HEK293 (cell line): ENCODE measurements around the gene IQCH.

Source experiments
- CTCF ChIA-PET: fragments of 350-600 bp; formaldehyde crosslinking; extraction: SDS; loops from one replicate; lab custom pipeline; 2021; ENCODE audit warnings: antibody characterized with exemption; lab: Yijun Ruan, JAX
- POLR2A ChIA-PET: fragments of 300-600 bp; formaldehyde crosslinking; extraction: SDS; loops from one replicate; lab custom pipeline; 2020; ENCODE audit warnings: antibody characterized with exemption, inconsistent platforms; lab: Yijun Ruan, JAX
- H3K27ac ChIP-seq: fragments of 200-500 bp; sonication (Bioruptor generic); 2 replicates; pipeline ENCODE4 v1.5.1; 2014; ENCODE audit warnings: low read depth, low read length, control low read depth, inconsistent platforms; ENCODE audit errors: extremely low read depth
- H3K36me3 ChIP-seq, 2 experiments: fragments of 200-500 bp in 1 of 2; sonication (Bioruptor generic) in 1 of 2; 1 replicate in 1 of 2; 2 replicates in 1 of 2; pipeline ENCODE4 v1.5.1; 2014 to 2017; ENCODE audit warnings: inconsistent platforms in 2 of 2, low read length in 2 of 2; ENCODE audit not compliant: control insufficient read depth in 2 of 2, insufficient read depth in 1 of 2
- H3K4me1 ChIP-seq: fragments of 200-500 bp; sonication (Bioruptor generic); 2 replicates; pipeline ENCODE4 v1.5.1; 2014; ENCODE audit warnings: mild to moderate bottlenecking, low read length, inconsistent platforms; ENCODE audit not compliant: control insufficient read depth, insufficient read depth
- H3K4me3 ChIP-seq: 2 replicates; pipeline ENCODE4 v1.5.1; 2011; ENCODE audit warnings: low read depth, mild to moderate bottlenecking, control low read depth, low read length, moderate library complexity
- H3K9me3 ChIP-seq: fragments of 200-500 bp; sonication (Bioruptor generic); 2 replicates; pipeline ENCODE4 v1.5.1; 2014; ENCODE audit warnings: low read depth, low read length, inconsistent platforms; ENCODE audit not compliant: control insufficient read depth, insufficient read depth
- HOXD13 ChIP-seq: sonication (generic); formaldehyde crosslinking; IDR thresholded peaks from 2 replicates; pipeline ENCODE4 v1.8.0; 2022; ENCODE audit warnings: missing genetic modification reagents, borderline replicate concordance
- SCRT1 ChIP-seq: fragments of 450-650 bp; formaldehyde crosslinking; IDR thresholded peaks from 2 replicates; pipeline ENCODE4 v1.5.1; 2016; ENCODE audit warnings: missing biosample characterization, missing genetic modification characterization, borderline replicate concordance
- ZNF121 ChIP-seq: fragments of 450-650 bp; formaldehyde crosslinking; IDR thresholded peaks from 2 replicates; pipeline ENCODE4 v1.5.1; 2016; ENCODE audit warnings: missing biosample characterization, missing genetic modification characterization
- ZNF211 ChIP-seq: fragments of 450-650 bp; formaldehyde crosslinking; IDR thresholded peaks from 2 replicates; pipeline ENCODE4 v1.5.1; 2016; ENCODE audit warnings: low read depth, missing biosample characterization, missing genetic modification characterization
- ZNF239 ChIP-seq: fragments of 450-650 bp; formaldehyde crosslinking; IDR thresholded peaks from 2 replicates; pipeline ENCODE4 v1.5.1; 2016; ENCODE audit warnings: missing biosample characterization, missing genetic modification characterization
- ZNF274 ChIP-seq, 2 experiments: fragments of 200-500 bp in 1 of 2; fragments of 450-650 bp in 1 of 2; sonication (Bioruptor generic) in 1 of 2; formaldehyde crosslinking in 1 of 2; IDR thresholded peaks; 2 replicates each; pipeline versions ENCODE4 v1.5.1 to v1.6.1; 2014 to 2016; ENCODE audit warnings: borderline replicate concordance in 1 of 2, inconsistent platforms in 1 of 2, low read length in 1 of 2, missing biosample characterization in 1 of 2, missing genetic modification characterization in 1 of 2
- ZNF311 ChIP-seq: fragments of 450-650 bp; formaldehyde crosslinking; IDR thresholded peaks from 2 replicates; pipeline ENCODE4 v1.5.1; 2017; ENCODE audit warnings: missing biosample characterization, missing genetic modification characterization, borderline replicate concordance
- ZNF394 ChIP-seq: fragments of 450-650 bp; formaldehyde crosslinking; IDR thresholded peaks from 2 replicates; pipeline ENCODE4 v1.5.1; 2016; ENCODE audit warnings: missing biosample characterization, missing genetic modification characterization, mild to moderate bottlenecking, moderate library complexity, borderline replicate concordance
- ZNF530 ChIP-seq: fragments of 450-650 bp; formaldehyde crosslinking; IDR thresholded peaks from 2 replicates; pipeline ENCODE4 v1.5.1; 2016; ENCODE audit warnings: low read depth, missing biosample characterization, missing genetic modification characterization
- ZNF555 ChIP-seq: fragments of 450-650 bp; formaldehyde crosslinking; conservative IDR thresholded peaks from 2 replicates; pipeline ENCODE4 v1.5.1; 2017; ENCODE audit warnings: missing biosample characterization, mild to moderate bottlenecking, missing genetic modification characterization, inconsistent platforms
- ZNF600 ChIP-seq: fragments of 450-650 bp; formaldehyde crosslinking; IDR thresholded peaks from 2 replicates; pipeline ENCODE4 v1.5.1; 2016; ENCODE audit warnings: missing biosample characterization, missing genetic modification characterization
- ZNF624 ChIP-seq: fragments of 450-650 bp; formaldehyde crosslinking; IDR thresholded peaks from 2 replicates; pipeline ENCODE4 v1.5.1; 2017; ENCODE audit warnings: missing biosample characterization, missing genetic modification characterization
- ZNF664 ChIP-seq: fragments of 450-650 bp; formaldehyde crosslinking; IDR thresholded peaks from 2 replicates; pipeline ENCODE4 v1.5.1; 2016; ENCODE audit warnings: missing biosample characterization, missing genetic modification characterization
- ZNF707 ChIP-seq: fragments of 450-650 bp; formaldehyde crosslinking; IDR thresholded peaks from 2 replicates; pipeline ENCODE4 v1.5.1; 2016; ENCODE audit warnings: missing biosample characterization, missing genetic modification characterization
- ZNF791 ChIP-seq: fragments of 450-650 bp; formaldehyde crosslinking; IDR thresholded peaks from 2 replicates; pipeline ENCODE4 v1.5.1; 2016; ENCODE audit warnings: missing biosample characterization, missing genetic modification characterization
- TF ChIP-seq, protein P1 (sequence below): fragments of 450-650 bp; formaldehyde crosslinking; IDR thresholded peaks from 2 replicates; pipeline ENCODE4 v1.5.1; 2016; ENCODE audit warnings: missing biosample characterization, missing genetic modification characterization
- TF ChIP-seq, protein P2 (sequence below): fragments of 450-650 bp; formaldehyde crosslinking; IDR thresholded peaks from 2 replicates; pipeline ENCODE4 v1.5.1; 2016; ENCODE audit warnings: missing biosample characterization, missing genetic modification characterization
- TF ChIP-seq, protein P3 (sequence below): fragments of 450-650 bp; formaldehyde crosslinking; IDR thresholded peaks from 2 replicates; pipeline ENCODE4 v1.5.1; 2016; ENCODE audit warnings: missing biosample characterization, missing genetic modification characterization
- TF ChIP-seq, protein P4 (sequence below): fragments of 450-650 bp; formaldehyde crosslinking; IDR thresholded peaks from 2 replicates; pipeline ENCODE4 v1.5.1; 2017; ENCODE audit warnings: missing biosample characterization, missing genetic modification characterization
- TF ChIP-seq, protein P5 (sequence below): fragments of 450-650 bp; formaldehyde crosslinking; IDR thresholded peaks from 2 replicates; pipeline ENCODE4 v1.5.1; 2016; ENCODE audit warnings: missing biosample characterization, missing genetic modification characterization
- TF ChIP-seq, protein P6 (sequence below): IDR thresholded peaks from 2 replicates; pipeline ENCODE4 v1.6.1; 2011; ENCODE audit warnings: mild to moderate bottlenecking, low read depth, low read length, borderline replicate concordance

The IQCH gene

DNA sequence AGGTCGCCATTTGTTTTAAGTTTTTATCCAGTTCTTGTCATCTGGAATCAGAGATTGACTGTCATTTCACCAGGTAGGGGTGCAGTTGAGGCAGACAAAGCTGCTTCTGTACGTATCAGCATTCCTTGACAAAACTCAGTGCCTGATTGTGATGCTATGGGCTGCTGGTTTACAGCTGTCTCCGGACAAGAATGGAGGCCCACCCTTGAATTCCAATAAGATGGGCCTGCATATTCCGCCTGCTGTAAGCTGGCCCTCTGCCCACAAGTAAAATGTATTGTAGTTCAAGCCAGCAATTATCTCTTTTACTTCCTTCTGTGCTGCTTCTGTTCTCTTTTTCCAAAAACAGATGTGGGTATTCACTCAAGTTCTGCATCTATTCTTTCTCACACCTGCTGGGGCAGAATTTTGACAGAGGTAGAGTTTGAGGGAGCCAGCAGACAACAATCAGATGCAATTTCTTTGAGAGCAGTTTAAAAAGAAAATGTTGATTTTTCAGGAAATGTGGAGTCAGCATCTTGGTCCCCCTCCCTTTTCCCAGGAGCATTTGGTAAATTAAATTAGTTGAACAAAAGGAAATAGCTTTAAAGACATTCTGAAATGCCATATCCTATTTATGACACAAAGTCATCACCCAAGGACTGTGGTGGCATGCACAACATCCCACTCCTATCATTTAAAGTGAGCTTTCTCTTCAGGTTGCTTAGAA is 53.5 kb downstream of the IQCH start:
- peaks cover 9% of the 10 kb centered on the region; the same call in 1 of the 2 replicates for H3K4me1 ChIP-seq
- H3K36me3 ChIP-seq, result no peaks in the 10 kb centered on the region
- no peak overlapping the region for H3K27ac ChIP-seq
- ChIA-PET CTCF (interaction anchor here (0.5 to 1.5 kb wide), 6 partner anchors 14 to 391 kb away, joined by 3 to 12 read pairs (median 4); no protein-coding TSS in a partner anchor), POLR2A (no interaction called here)
- H3K4me3 ChIP-seq, result no peak overlapping the region
- no peaks in the 10 kb centered on the region for H3K9me3 ChIP-seq
- TF ChIP-seq ZNF394 (tag by site-specific recombination), result no peak
- TF ChIP-seq, protein P1, sequence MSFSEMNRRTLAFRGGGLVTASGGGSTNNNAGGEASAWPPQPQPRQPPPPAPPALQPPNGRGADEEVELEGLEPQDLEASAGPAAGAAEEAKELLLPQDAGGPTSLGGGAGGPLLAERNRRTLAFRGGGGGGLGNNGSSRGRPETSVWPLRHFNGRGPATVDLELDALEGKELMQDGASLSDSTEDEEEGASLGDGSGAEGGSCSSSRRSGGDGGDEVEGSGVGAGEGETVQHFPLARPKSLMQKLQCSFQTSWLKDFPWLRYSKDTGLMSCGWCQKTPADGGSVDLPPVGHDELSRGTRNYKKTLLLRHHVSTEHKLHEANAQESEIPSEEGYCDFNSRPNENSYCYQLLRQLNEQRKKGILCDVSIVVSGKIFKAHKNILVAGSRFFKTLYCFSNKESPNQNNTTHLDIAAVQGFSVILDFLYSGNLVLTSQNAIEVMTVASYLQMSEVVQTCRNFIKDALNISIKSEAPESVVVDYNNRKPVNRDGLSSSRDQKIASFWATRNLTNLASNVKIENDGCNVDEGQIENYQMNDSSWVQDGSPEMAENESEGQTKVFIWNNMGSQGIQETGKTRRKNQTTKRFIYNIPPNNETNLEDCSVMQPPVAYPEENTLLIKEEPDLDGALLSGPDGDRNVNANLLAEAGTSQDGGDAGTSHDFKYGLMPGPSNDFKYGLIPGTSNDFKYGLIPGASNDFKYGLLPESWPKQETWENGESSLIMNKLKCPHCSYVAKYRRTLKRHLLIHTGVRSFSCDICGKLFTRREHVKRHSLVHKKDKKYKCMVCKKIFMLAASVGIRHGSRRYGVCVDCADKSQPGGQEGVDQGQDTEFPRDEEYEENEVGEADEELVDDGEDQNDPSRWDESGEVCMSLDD (tag by site-specific recombination), result no peak
- TF ChIP-seq ZNF211, result no peak
- TF ChIP-seq, protein P2, sequence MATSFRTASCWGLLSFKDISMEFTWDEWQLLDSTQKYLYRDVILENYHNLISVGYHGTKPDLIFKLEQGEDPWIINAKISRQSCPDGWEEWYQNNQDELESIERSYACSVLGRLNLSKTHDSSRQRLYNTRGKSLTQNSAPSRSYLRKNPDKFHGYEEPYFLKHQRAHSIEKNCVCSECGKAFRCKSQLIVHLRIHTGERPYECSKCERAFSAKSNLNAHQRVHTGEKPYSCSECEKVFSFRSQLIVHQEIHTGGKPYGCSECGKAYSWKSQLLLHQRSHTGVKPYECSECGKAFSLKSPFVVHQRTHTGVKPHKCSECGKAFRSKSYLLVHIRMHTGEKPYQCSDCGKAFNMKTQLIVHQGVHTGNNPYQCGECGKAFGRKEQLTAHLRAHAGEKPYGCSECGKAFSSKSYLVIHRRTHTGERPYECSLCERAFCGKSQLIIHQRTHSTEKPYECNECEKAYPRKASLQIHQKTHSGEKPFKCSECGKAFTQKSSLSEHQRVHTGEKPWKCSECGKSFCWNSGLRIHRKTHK (tag by site-specific recombination), result no peak
- TF ChIP-seq ZNF600 (tag by site-specific recombination), result no peak
- no peak for TF ChIP-seq ZNF530 (tag by site-specific recombination)
- no peak for TF ChIP-seq SCRT1 (tag by site-specific recombination)
- TF ChIP-seq, protein P3, sequence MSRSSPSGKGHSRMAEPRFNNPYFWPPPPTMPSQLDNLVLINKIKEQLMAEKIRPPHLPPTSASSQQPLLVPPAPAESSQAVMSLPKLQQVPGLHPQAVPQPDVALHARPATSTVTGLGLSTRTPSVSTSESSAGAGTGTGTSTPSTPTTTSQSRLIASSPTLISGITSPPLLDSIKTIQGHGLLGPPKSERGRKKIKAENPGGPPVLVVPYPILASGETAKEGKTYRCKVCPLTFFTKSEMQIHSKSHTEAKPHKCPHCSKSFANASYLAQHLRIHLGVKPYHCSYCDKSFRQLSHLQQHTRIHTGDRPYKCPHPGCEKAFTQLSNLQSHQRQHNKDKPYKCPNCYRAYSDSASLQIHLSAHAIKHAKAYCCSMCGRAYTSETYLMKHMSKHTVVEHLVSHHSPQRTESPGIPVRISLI (tag by site-specific recombination), result no peak
- TF ChIP-seq, protein P4, sequence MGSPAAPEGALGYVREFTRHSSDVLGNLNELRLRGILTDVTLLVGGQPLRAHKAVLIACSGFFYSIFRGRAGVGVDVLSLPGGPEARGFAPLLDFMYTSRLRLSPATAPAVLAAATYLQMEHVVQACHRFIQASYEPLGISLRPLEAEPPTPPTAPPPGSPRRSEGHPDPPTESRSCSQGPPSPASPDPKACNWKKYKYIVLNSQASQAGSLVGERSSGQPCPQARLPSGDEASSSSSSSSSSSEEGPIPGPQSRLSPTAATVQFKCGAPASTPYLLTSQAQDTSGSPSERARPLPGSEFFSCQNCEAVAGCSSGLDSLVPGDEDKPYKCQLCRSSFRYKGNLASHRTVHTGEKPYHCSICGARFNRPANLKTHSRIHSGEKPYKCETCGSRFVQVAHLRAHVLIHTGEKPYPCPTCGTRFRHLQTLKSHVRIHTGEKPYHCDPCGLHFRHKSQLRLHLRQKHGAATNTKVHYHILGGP (tag by site-specific recombination), result no peak
- TF ChIP-seq ZNF791 (tag by site-specific recombination), result no peak
- TF ChIP-seq HOXD13 (CRISPR knock-in tag), result no peak
- TF ChIP-seq, protein P5, sequence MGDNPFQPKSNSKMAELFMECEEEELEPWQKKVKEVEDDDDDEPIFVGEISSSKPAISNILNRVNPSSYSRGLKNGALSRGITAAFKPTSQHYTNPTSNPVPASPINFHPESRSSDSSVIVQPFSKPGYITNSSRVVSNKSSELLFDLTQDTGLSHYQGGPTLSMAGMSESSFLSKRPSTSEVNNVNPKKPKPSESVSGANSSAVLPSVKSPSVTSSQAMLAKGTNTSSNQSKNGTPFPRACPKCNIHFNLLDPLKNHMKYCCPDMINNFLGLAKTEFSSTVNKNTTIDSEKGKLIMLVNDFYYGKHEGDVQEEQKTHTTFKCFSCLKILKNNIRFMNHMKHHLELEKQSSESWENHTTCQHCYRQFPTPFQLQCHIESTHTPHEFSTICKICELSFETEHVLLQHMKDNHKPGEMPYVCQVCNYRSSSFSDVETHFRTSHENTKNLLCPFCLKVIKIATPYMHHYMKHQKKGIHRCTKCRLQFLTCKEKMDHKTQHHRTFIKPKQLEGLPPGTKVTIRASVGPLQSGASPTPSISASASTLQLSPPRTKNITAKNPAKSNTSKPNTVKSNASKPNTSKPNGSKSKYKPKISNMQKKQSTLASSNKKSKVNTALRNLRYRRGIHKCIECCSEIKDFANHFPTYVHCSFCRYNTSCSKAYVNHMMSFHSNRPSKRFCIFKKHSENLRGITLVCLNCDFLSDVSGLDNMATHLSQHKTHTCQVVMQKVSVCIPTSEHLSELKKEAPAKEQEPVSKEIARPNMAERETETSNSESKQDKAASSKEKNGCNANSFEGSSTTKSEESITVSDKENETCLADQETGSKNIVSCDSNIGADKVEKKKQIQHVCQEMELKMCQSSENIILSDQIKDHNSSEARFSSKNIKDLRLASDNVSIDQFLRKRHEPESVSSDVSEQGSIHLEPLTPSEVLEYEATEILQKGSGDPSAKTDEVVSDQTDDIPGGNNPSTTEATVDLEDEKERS, result no peak

DNA sequence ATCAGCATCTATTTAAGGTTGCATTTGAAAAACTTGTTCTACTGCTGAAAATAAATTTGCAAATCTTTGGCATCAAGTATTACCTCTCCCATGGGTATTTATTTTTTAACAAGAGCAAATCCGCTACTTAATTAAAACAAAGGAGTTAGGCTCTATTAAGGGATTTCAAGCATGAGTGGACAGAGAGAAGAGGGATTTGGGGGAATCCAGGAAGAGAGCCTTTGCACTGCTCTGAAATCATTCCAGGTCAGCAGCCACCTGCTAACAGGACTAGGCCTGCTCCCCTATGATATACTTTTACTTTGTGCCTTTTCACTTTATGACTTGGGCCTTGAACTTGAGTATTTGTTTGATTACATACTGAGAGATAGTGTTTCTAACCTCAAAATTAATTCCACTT is 57.1 kb downstream of the IQCH start:
- Histone ChIP-seq H3K4me1 (peaks cover 2% of the 10 kb centered on the region; the same call in 1 of the 2 replicates), H3K27ac (no peak overlapping the region), H3K36me3 (no peaks in the 10 kb centered on the region), H3K9me3 (no peaks in the 10 kb centered on the region), H3K4me3 (no peak overlapping the region)
- POLR2A ChIA-PET, result no interaction called here
- CTCF ChIA-PET, result no interaction called here
- no peak for TF ChIP-seq ZNF121
- TF ChIP-seq, protein P6, sequence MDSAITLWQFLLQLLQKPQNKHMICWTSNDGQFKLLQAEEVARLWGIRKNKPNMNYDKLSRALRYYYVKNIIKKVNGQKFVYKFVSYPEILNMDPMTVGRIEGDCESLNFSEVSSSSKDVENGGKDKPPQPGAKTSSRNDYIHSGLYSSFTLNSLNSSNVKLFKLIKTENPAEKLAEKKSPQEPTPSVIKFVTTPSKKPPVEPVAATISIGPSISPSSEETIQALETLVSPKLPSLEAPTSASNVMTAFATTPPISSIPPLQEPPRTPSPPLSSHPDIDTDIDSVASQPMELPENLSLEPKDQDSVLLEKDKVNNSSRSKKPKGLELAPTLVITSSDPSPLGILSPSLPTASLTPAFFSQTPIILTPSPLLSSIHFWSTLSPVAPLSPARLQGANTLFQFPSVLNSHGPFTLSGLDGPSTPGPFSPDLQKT, result no peak
- TF ChIP-seq ZNF311 (tag by site-specific recombination), result no peak
- TF ChIP-seq, protein P3 (tag by site-specific recombination), result no peak
- TF ChIP-seq ZNF274 (IDR thresholded peaks at IDR 0.05; ENCODE audit: low read length), result no peak
- no peak for TF ChIP-seq ZNF274 (tag by site-specific recombination; IDR thresholded peaks at IDR 0.05; ENCODE audit: borderline replicate concordance)
- TF ChIP-seq ZNF624 (tag by site-specific recombination), result no peak
- no peak for TF ChIP-seq ZNF239
- TF ChIP-seq ZNF555 (tag by site-specific recombination), result no peak
- TF ChIP-seq ZNF664 (tag by site-specific recombination), result no peak
- TF ChIP-seq ZNF707 (tag by site-specific recombination), result no peak
